Fibroblast of villous mesenchyme (primary cell): ENCODE data around the gene GRIN1. TPM values are rescaled to one million over a fixed set of nuclear protein-coding genes. Genes with fewer than 3 reads are reported as not detected.
A peak's percentile ranks its signal among the peaks of the same experiment; 100 is the strongest.

ENCODE experiments used
- DNase-seq: peaks from one replicate; pipeline ENCODE4 v3.0.0-alpha.2; 2010; ENCODE audit warnings: low read depth
- H3K4me3 ChIP-seq: 2 replicates; pipeline ENCODE4 v1.5.1; 2011; ENCODE audit warnings: low read depth, mild to moderate bottlenecking, low read length
- CTCF ChIP-seq: IDR thresholded peaks from 2 replicates; pipeline ENCODE4 v1.5.1; 2012; ENCODE audit warnings: low read depth, mild to moderate bottlenecking, low read length; ENCODE audit not compliant: insufficient read depth
- total RNA-seq: library from RNA; depleted of rRNA; stranded (reverse); fragments of >200 nt; gene quantifications from 2 replicates; pipeline ENCODE4 v1.2.3, GENCODE V29; 2012

The GRIN1 gene
- total RNA-seq, 1 donor: not detected

GRCh38 chr9:137164370-137165249, 25.7 kb downstream of the GRIN1 start:
- no peak for DNase-seq
- no peak overlapping the region for H3K4me3 ChIP-seq
- no peak for TF ChIP-seq CTCF

GRCh38 chr9:137165250-137165836, 26.4 kb downstream of the GRIN1 start:
- DNase-seq: no peak
- H3K4me3 ChIP-seq: no peak overlapping the region
- no peak for TF ChIP-seq CTCF

GRCh38 chr9:137166380-137167229, 27.7 kb downstream of the GRIN1 start:
- no peak overlapping the region for H3K4me3 ChIP-seq
- TF ChIP-seq CTCF: no peak
- DNase-seq: no peak

- DNase-seq: no peak
- no peak overlapping the region for H3K4me3 ChIP-seq
- no peak for TF ChIP-seq CTCF
Observed at GRCh38 chr9:137167277-137167746, 28.4 kb downstream of the GRIN1 start.

- TF ChIP-seq CTCF: no peak
- peak overlapping the region; percentile 9 for H3K4me3 ChIP-seq
- peak; percentile 40 for DNase-seq
Observed at GRCh38 chr9:137167747-137168572, 29.0 kb downstream of the GRIN1 start.

- TF ChIP-seq CTCF: no peak
- no peak for DNase-seq
- peak overlapping the region; percentile 9 for H3K4me3 ChIP-seq
Observed at GRCh38 chr9:137168573-137168903, 29.6 kb downstream of the GRIN1 start.
